ENCODE data around the gene RB1.
A peak's percentile ranks its signal among the peaks of the same experiment; 100 is the strongest.

Gene RB1

DNA sequence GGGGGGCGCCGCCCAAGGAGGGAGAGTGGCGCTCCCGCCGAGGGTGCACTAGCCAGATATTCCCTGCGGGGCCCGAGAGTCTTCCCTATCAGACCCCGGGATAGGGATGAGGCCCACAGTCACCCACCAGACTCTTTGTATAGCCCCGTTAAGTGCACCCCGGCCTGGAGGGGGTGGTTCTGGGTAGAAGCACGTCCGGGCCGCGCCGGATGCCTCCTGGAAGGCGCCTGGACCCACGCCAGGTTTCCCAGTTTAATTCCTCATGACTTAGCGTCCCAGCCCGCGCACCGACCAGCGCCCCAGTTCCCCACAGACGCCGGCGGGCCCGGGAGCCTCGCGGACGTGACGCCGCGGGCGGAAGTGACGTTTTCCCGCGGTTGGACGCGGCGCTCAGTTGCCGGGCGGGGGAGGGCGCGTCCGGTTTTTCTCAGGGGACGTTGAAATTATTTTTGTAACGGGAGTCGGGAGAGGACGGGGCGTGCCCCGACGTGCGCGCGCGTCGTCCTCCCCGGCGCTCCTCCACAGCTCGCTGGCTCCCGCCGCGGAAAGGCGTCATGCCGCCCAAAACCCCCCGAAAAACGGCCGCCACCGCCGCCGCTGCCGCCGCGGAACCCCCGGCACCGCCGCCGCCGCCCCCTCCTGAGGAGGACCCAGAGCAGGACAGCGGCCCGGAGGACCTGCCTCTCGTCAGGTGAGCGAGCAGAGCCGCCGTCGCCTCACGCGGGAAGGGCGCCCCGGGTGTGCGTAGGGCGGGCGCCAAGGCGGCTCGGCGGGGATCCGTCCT is at the start of gene RB1:
TSS of gene RB1 (plus strand) at position 393 of the 784 bp plus-strand sequence. CDS start at position 555, 162 bp downstream.
- peak; percentile 93 for DNase-seq

DNA sequence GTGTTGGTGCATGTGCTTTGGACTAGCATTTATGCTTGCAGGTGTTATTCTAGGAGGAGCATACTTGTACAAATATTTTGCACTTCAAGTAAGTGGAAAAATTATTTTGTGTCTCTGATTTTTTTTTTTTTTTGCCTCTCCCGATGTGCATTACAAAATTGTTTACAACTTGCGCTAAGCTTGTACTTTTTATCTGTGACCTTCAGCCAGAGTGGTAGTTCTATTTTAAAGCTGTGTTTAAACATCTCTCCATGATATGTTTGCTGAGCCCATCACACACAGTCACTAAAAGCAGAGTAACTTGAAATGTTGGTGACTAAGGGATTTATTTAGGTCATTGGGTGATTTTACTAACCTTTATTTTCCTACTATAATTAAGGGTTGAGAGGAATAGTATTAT is 49.7 kb upstream of the RB1 start:
- DNase-seq: no peak

DNA sequence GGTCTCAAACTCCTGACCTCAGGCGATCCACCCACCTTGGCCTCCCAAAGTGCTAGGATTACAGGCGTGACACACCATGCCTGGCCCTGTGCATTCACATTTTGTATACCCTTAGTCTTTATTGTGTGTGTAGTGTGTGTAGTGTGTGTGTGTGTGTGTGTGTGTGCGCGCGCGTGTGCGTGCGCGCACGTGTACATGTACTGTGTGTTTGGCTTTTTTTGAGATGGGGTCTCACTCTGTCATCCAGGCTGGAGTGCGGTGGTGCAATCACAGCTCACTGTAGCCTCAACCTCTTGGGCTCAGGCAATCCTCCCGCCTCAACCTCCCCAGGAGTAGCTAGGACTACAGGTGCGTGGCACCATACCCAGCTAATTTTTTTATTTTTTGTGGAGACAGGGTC is 48.5 kb upstream of the RB1 start:
- DNase-seq: no peak

GRCh38 chr13:48255954-48256353 is 47.6 kb upstream of the RB1 start:
- DNase-seq: no peak

GRCh38 chr13:48258002-48258401 is 45.5 kb upstream of the RB1 start:
- DNase-seq: no peak

GRCh38 chr13:48258430-48258829 is 45.1 kb upstream of the RB1 start:
- no peak for DNase-seq

GRCh38 chr13:48260970-48261369 is 42.6 kb upstream of the RB1 start:
- no peak for DNase-seq

GRCh38 chr13:48263196-48263595 is 40.4 kb upstream of the RB1 start:
- no peak for DNase-seq

DNA sequence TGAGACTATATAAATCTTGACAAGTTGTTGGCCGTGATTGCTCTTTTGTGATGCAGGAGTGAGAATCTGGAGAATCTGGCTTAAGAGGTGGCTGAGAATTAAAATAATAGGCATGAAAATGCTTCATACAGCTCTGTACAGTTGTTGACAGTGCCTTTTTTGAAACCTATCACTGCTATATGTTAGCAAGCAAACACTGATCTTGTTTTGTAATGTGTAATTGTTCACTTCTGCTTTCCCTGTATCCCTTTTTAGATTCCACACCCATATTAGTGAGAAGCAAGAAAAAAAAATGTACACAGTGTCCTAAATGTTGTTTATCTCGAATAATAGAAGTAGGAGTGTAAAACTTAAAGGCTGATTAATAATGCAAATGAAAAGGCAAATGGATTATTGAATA is 39.5 kb upstream of the RB1 start:
- no peak for DNase-seq

GRCh38 chr13:48265217-48265815 is 38.2 kb upstream of the RB1 start:
- peak; percentile 22 for DNase-seq

DNA sequence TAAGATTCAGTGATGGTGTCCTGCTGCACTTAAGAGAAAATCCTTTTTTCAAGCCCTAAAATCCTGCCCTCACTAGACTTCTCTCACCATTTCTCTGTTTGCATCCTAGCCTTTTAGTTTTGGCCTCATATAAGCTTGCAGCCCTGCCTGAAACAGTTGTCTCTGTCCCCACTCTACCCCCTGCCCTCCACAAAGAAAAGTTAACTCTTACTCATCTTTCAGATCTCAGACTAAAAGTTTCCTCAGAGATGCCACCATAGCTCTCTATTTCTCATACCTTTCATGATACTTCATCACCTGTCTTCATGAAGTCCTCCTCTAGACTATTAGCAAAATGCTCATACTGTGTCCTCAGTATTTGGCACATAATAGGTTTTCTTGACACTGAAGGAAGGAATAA is 37.4 kb upstream of the RB1 start:
- DNase-seq: no peak

- no peak for DNase-seq
Measured at GRCh38 chr13:48266701-48267639, 36.6 kb upstream of the RB1 start.

DNA sequence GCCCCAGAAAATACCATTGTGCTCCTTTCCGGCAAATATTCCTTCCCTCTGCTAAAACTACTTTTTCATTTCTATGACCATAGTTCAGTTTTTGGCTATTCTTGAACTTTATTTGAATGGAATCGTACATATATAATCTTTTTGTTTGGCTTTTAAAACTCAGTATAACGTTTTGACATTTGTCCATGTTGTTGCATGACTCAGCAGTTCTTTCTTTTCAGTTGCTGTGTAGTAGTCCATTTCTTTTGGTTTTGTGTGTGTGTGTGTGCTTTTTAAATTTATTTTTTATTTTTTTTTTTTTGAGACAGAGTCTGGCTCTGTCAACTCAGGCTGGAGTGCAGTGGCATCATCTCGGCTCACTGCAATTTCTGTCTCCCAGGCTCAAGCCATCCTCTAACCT is 35.5 kb upstream of the RB1 start:
- no peak for DNase-seq

- no peak for DNase-seq
Measured at GRCh38 chr13:48273346-48273745, 30.2 kb upstream of the RB1 start.

- no peak for DNase-seq
Measured at GRCh38 chr13:48275507-48275906, 28.0 kb upstream of the RB1 start.

- no peak for DNase-seq
Measured at GRCh38 chr13:48278806-48279205, 24.7 kb upstream of the RB1 start.

DNA sequence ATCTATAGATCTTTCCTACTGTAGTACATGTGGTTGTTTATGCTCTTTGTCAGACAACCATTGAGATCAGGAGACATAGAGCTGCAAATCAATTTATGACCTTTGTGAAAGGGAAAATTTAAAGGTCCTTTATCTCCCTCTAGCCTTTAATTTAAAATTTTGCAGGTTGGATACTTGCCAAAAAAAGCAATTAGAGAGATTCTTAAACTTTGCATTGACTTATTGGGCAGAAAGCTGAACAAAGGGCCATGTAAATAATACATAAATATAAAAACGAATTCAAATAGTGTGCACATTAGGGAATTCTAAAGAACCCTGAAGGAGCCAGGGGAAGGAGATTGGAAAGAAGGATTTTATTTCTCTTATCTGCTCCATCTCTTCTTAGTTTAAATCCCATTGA is 22.0 kb upstream of the RB1 start:
- DNase-seq: no peak

- DNase-seq: no peak
Measured at GRCh38 chr13:48291730-48292129, 11.8 kb upstream of the RB1 start.

DNA sequence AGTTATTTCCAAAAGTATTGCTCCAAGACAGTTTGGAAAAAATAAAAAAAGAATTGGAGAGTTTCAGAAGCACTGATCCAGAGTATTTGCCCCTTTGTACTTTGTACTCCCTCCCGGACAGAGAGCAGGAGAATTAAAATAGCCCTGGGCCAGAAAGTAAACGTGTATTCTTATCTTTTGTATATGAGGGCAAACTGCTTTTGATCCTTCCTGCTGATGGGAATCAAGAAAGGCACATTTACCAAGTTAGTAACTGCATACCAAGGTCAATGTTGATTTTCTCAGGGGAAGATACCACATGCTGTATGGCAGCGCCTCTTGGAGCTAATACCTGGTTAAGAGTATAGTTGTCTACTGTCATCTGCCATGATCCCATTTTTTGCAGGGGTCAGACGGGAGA is 10.9 kb upstream of the RB1 start:
- no peak for DNase-seq

DNA sequence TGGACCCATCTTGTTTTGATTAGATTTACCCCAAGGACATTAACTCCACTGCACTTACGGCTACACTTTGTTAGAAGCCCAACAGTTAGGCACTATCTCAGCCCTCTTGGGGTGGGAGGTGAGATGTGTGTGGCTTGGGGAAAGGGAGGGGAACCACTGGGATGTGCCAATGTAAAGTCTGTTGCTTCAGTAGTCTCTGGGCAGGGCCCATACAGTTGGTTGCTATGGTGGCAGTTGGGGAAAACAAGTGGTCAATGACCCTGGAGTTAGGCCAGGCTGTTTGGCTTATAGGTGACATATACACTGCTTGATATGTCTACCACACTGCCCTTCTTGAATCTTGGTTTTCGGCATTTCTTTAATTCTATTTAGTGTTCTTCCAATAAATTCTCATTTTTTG is 8.9 kb upstream of the RB1 start:
- no peak for DNase-seq

DNA sequence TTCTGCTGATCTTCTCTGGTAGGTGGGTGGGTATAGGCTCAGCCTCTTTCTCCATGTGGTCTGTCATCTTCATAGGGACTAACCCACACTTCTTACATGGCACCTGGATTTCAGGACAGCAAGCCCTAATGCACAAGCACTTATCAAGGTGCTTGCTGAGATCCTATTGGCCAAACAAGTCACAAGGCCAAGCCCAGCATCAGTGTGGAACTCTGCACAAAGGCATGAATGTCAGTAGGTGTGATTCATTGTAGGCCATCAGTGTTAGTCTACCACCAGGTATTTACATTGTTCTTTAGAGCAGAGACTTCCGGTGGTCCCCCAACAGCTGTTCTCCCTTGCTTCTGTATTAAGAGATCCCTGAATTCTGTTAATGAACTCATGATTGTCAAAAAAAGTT is 8.3 kb upstream of the RB1 start:
- DNase-seq: no peak

DNA sequence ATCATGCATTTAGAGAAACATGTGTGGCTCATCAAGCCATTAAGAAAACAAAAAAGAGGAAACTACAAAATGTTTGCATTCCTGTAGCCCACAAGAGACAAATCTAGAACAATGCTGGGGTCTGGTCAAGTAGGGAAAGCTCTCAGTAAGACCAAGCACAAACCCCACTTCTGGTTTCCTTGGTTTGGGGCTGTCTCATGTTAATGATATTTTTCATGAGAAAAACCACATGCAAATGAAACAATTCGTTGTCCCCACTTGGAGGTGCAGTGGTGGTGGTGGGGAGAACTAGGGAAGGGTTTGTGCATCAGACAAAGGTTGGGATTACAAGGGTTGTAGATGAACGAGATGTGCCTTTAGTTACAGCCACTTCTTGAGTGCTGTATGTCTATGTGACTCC is 7.0 kb upstream of the RB1 start:
- DNase-seq: no peak

GRCh38 chr13:48297131-48297786 is 6.3 kb upstream of the RB1 start:
- no peak for DNase-seq
